GM19239 (cell line): ENCODE measurements around the gene MC2R.

Source experiments
- DNase-seq: peaks from one replicate; pipeline ENCODE4 v3.0.0; 2011; ENCODE audit warnings: low spot score; ENCODE audit not compliant: insufficient read length
- FAIRE-seq: peaks from 2 replicates; lab custom pipeline; 2011; peaks lifted over from hg19 to GRCh38; lab: Jason Lieb, UNC

Gene MC2R

GRCh38 chr18:13834496-13835015 is 80.8 kb downstream of the MC2R start:
- FAIRE-seq, result no peak
- DNase-seq, result no peak
